Measurements from ENCODE around the gene LPAR2.
"Not testable (repeated sequence)": the region's sequence is repeated elsewhere in the genome, so short reads cannot be mapped to it uniquely, and the experiment has no call there.

The LPAR2 gene

GRCh38 chr19:19628501-19629134 lies 598 bp upstream of the LPAR2 start:
- DNase-seq, result peak; percentile 64

GRCh38 chr19:19626516-19627472 lies 1.2 kb downstream of the LPAR2 start:
- DNase-seq, result no peak

- DNase-seq, result no peak
Measured at GRCh38 chr19:19624032-19624570, 3.9 kb downstream of the LPAR2 start.

DNA sequence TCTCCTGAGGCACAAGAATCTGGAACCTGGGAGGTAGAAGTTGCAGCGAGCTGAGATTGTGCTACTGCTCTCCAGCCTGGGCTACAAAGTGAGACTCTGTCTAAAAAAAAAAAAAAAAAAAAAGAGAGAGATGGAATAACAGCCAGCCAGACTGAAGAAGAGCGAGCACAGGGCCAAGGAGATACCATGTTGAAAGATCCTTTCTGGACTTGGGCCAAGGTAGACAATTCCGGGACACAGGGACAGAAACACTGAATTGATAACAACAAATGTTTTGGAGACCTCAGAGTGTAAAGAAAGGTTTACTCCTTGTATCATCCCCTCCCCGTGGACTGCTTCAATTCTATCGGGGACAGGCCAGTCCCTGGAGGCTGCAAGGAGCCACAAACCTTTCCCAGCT lies 4.6 kb downstream of the LPAR2 start:
- DNase-seq, result no peak

- DNase-seq, result no peak
Measured at GRCh38 chr19:19619849-19620210, 8.2 kb downstream of the LPAR2 start.

DNA sequence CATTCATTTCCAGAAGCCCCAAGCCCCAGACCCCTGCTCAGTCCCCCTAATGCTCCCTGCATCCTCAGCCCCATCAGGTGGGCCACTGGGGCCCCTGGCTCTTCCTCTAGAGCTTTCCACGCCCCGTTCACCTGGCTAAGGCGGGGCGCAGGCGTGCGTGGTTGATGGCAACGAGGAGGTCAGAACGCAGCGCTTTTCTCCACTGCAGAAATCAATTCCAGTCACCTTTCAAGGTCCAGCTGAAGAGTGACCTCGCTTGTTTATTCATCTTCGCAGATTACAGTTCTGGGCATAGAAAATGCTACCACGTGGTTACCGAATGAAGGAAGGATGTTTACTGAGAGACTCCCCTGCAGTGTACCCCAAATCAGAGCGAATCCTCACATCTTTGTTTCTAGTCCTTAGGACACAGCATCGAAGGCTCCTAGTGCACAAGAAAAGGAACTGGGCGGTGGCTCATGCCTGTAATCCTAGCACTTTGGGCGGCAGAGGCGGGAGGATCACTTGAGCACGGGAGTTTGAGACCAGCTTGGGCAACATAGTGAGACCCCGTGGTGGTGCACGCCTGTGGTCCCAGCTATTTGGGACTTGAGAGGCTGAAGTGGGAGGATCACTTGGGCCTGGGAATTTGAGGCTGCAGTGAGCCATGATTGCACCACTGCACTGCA lies 8.7 kb downstream of the LPAR2 start:
- DNase-seq, result no peak

GRCh38 chr19:19618219-19619051 lies 9.6 kb downstream of the LPAR2 start, which contains the start of gene PBX4:
PBX4 (minus strand) TSS chr19:19618687; CDS start chr19:19618629, 58 bp downstream.
- peak; percentile 92 for DNase-seq

- DNase-seq, result peak; percentile 63
Measured at GRCh38 chr19:19615086-19615485, 12.9 kb downstream of the LPAR2 start.

DNA sequence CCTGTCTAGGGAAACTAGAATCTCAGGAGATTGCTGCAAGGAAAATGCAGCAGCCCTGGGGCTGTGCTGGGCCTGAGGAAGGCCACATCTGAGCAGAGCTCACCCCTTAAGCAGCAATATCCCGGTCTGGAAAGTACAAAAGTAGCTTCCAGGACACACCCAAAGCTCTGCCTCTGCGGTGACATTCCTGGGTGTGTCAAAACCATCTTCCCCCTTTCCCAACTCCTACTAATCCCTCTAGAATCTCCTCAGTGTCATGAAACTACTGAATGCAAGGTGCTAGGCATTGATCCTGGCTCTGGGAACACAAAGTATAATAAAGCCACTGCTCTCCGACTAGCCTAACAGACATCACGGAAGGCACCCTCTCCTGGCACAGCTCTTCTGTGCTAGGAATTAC lies 14.5 kb downstream of the LPAR2 start:
- no peak for DNase-seq

GRCh38 chr19:19610376-19611202 lies 17.4 kb downstream of the LPAR2 start:
- DNase-seq, result no peak

GRCh38 chr19:19606686-19607085 lies 21.3 kb downstream of the LPAR2 start:
- DNase-seq, result not testable (repeated sequence)

DNA sequence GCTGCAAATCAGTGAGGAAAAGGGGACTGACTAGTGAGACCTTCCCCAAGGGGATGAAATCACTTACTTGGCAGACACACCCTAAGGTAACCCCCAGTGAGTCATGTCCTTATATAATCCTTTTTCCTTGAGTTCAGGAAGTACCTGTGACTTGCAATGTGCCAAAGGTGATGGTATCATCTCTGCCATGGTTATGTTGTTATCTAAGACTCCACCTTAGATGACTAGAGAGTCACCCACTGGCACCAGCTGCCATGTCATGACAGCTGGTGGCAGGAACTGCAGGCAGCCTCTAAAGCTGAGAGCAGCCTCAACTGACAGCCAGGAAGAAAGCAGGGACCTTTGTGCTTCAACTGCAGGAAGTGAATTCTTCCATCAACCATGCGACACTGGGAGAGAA lies 22.0 kb downstream of the LPAR2 start:
- no peak for DNase-seq

DNA sequence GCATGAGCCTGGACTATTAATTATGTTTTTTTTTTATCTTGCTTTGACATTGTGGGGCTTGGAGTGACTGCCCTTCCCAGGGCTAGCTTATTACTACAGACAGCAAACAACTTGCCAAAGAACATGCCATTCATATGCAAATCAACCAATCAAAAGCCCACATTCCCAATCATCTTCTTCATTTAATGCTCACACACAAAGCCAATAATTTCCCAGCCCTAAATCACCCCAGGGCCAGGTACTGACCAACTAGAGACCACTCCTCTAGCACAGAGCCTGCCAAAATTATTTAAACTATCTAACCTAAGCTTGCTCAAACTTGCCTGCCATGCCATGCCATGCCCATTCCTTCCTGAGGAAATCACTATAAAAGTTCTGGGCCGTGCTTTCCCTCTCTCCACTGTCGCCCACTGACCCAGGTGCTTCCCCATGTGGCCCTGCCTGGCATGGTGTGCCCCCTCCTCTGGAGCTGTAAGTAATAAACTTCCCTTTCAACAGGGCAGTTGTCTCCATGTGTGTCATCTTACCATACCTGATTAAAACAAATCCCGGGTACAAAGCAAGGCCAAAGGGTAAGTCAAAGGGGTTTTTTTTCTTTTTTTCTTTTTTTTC lies 25.2 kb downstream of the LPAR2 start:
- no peak for DNase-seq

DNA sequence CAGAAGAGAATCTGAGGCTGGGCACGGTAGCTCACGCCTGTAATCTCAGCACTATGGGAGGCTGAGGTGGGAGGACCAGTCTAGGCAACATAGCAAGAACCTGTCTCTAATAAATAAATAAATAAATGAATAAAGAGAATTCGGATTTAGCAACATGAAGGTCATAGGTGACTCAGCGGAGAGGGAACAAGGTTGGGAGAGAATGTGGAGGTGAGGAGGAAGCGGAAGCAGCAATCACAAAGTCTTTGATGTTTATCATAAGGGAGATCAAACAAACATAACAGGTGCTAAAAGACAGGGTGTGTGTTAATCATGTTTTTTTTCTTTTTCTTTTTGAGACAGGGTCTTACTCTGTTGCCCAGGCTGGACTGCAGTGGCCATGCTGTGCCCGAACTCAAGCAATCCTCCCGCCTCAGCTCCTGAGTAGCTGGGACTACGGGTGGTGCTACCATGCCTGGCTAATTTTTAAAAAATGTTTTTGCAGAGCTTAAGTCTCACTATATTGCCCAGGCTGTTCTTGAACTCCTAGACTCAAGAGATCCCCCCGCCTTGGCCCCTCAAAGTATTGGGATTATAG lies 25.8 kb downstream of the LPAR2 start:
- no peak for DNase-seq

DNA sequence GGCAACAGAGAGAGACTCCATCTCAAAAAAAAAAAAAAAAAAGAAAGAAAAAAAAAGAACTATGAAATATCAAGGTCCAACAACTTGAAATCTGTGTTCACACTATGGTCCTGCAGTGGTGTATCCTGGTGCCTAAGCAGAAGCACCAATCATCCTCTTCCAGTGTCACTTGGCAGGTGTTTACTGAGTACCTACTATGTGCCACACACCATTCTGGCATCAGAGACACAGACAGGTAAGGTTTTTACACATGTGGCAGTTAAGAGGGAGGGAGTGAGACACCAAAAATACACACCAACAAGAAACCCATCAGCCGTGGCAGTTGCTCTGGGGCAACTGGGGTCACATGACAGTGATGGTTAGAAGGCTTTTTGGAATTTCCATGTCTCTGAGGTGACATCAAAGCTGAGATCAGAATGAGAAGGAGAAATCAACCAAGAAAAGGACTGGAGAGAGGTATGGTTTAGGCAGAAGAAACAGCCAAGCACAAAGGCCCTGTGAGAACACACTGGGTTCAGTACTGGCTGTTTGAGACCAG lies 27.2 kb downstream of the LPAR2 start:
- no peak for DNase-seq

GRCh38 chr19:19598728-19599451 lies 29.1 kb downstream of the LPAR2 start:
- DNase-seq, result not testable (repeated sequence)

DNA sequence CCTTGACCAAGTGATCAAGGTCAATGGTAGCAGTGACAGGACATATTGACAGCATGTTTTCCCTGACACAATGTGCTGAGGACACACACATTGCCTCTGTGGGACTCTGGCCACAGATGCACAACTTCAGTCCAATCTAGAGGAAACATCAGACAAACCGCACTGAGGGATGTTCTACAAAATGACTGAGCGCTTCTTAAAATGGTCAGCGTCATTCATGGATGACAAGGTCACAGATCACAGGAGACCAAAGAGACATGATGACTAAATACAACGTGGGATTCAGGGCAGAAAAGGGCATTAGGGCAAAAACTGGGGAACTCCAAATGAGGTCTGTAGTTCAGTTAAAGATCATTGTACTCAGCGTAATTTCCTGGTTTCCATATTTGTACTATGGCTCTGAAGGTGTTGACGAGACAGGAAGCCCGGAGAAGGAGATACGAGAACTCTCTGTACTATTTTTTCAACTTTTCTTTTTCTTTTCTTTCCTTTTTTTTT lies 30.2 kb downstream of the LPAR2 start:
- no peak for DNase-seq

DNA sequence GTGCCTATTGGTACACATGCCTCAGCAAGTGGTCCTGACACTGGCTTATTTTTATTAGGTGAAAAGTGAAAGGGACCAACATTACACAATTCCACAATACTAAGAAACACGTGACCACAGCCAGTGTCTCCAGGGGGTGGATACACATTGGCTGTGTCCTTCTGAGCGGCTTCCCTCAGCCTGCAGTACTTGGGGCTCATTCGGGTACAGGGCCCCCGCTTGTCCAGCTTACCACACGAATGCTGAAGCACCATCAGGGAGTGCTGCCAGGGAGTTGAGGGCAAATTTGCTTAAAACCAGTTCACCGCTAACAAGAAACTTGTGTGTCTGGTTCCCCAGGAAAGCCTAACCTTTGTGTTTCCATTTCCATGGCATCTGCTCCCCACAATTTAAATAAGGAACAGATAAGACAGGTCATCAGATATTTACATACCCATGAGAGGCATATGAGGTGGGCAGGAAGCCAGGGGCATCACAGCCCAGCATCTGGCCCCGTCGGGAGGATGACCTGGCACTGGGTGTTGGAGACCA lies 32.8 kb downstream of the LPAR2 start:
- no peak for DNase-seq

DNA sequence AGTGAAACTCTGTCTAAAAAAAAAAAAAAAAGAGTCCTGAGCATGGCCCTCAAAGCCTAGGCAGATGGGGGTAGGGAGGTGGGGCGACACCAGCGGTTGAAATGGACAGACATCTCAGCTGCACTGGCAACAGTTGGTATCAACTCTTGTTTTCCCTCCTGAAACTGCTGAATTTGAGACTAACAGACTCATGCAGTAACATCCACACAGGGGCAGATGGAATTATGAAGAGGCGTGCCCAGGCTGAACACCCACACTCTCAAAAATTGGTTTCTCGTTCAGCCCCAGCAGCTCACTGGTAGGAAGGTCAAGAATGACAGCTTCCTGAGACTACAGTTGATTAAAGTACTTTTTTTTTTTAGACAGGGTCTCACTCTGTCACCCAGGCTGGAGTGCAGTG lies 33.6 kb downstream of the LPAR2 start:
- no peak for DNase-seq
